Stimulated activated CD4-positive, alpha-beta T cell treated with anti-CD3 and anti-CD28 coated beads, Interleukin-4, amount 100 ng/mL, for 4 hours (primary cell): Measurements from ENCODE around the gene TAF7L.

Experiments
- DNase-seq, 2 experiments: peaks; one replicate each; pipeline ENCODE4 v3.0.0-alpha.2; 2020

Gene TAF7L

DNA sequence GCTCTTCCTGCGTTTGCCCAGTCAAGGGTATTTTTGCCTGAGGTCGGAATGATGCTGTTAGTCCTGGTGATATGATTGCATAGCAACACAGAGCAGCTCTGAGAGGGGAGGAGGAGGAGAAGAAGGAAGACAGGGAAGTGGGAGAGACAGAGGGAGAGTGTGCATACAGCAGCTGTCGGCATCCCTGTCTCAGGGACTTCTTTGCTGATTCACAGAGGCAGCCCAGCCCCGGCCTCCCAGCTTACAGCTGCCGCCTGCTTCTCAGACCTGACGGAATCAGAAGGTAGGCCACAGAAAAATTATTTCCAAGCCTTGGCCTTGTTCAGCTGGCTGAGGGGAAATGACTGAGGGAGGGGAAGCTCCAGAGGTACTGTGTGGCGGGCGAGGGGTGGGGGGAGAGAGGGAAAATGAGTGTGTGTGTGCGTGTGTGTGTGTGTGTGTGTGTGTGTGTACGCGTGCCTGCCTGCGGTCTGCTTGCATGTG, 71.2 kb downstream of the TAF7L start:
- DNase-seq = peak; percentile 5 to 26

DNA sequence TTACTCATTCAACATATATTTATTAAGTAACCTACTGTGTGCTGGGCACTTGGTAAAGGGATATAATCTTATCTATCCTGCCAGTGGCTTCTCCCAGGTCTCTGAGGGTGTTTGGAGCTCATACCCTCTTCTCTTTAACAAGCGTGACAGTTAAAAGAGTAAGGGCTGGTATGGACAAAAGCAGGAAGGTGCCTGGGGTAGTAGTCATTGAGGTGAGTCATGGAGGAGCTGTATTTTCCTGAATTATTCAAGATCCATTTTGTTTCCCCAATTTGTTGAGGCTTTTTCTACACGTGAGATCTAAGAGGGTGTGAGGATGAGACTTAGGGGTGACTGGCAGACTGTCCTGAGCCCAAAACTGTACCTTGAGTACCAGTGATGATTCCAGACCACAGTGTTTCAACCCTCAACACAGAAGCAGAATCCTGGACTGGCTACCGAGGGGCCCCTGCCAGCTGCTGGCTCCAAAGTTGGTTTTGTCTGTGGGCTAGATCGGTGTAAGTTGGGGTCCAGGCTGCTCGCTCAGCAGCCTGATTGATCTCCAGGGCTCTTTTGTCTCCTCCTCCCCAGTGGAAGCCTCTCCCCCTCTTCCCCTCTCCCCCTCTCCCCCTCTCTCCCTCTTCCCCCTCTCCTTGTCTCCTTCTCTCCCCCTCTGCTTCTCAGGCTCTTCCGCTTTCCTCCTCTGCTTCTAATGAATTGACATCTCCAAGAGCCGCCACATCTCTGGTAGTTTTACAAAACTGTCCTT, 71.8 kb downstream of the TAF7L start, which contains the start of gene DRP2:
TSS of gene DRP2 (plus strand) at position 671 of the 748 bp plus-strand sequence. CDS start 11,862 bp downstream, outside the sequence.
- DNase-seq = no peak
